GM12878 (cell line): ENCODE data around the gene GEMIN5.
A peak's percentile ranks its signal among the peaks of the same experiment; 100 is the strongest.

Experiments used
- FOXM1 ChIP-seq: IDR thresholded peaks from 2 replicates; pipeline ENCODE4 v1.6.1; 2012; ENCODE audit warnings: low read depth, mild to moderate bottlenecking, inconsistent platforms, low read length, moderate library complexity
- GABPA ChIP-seq: IDR thresholded peaks from 2 replicates; pipeline ENCODE4 v1.6.1; 2014; ENCODE audit warnings: antibody characterized with exemption, low read depth, mild to moderate bottlenecking, inconsistent platforms
- MLLT1 ChIP-seq: fragments of 450-650 bp; IDR thresholded peaks from 2 replicates; pipeline ENCODE4 v1.6.1; 2016; ENCODE audit warnings: mild to moderate bottlenecking
- POLR2A ChIP-seq: IDR thresholded peaks from 2 replicates; pipeline ENCODE4 v1.6.1; 2011; ENCODE audit warnings: low read depth, mild to moderate bottlenecking, low read length
- POLR2AphosphoS5 ChIP-seq: IDR thresholded peaks from 2 replicates; pipeline ENCODE4 v1.6.1; 2011; ENCODE audit warnings: mild to moderate bottlenecking, low read length, inconsistent platforms
- RFX5 ChIP-seq: IDR thresholded peaks from 2 replicates; pipeline ENCODE4 v1.6.1; 2011; ENCODE audit warnings: low read depth, low read length, improper control_type of control experiment
- YY1 ChIP-seq: IDR thresholded peaks from 2 replicates; pipeline ENCODE4 v1.6.1; 2011; ENCODE audit warnings: low read depth, mild to moderate bottlenecking, low read length
- TF ChIP-seq, protein P1 (sequence below), 3 experiments: IDR thresholded peaks in 2 of 3; conservative IDR thresholded peaks in 1 of 3; 2 replicates each; pipeline ENCODE4 v1.5.1; 2011; ENCODE audit warnings: low read depth in 3 of 3, low read length in 3 of 3, mild to moderate bottlenecking in 3 of 3, control low read depth in 2 of 3, moderate library complexity in 2 of 3, inconsistent platforms in 1 of 3, mixed read lengths in 1 of 3; ENCODE audit not compliant: control insufficient read depth in 2 of 3, insufficient read depth in 1 of 3; ENCODE audit errors: extremely low read depth in 1 of 3

DNA sequence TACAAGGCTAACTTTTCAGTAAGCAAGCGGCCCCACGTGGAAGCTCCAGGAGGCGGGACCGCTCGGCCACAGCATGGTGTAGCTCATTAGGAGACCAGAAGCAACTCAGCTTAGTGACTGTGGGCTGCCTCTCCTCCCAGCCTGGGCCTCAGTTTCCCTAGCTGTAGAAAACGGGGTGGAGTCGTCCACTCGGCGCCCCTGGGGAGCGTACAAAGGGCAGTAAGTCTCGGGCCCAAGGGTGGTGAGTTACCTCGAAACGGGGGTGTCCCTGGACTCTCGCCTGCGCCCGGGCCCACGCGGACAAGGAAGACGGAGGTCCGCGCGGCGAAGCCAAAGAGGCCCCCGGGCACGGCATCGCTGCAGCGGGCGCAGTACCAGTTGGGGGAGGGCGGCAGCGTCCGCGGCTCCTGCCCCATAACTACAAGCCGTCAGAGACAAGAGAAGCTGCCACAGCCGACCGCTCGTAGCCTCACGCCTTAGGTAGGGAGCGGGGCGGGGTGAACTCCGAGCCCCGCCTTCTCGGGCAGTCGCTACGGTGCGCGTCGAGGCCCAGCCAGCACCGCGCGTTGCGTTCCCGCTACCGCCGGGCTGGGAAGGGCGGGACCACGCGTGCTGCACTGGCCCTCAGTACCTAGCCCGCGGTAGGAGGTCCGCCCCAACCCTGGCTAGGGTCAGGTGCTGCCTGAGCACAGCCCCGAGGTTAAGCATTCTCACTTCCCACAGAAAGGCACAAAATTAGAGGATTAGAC lies at the start of gene GEMIN5:
- no peak for TF ChIP-seq RFX5
- peak; percentile 80 for TF ChIP-seq POLR2AphosphoS5
- TF ChIP-seq, protein P1, sequence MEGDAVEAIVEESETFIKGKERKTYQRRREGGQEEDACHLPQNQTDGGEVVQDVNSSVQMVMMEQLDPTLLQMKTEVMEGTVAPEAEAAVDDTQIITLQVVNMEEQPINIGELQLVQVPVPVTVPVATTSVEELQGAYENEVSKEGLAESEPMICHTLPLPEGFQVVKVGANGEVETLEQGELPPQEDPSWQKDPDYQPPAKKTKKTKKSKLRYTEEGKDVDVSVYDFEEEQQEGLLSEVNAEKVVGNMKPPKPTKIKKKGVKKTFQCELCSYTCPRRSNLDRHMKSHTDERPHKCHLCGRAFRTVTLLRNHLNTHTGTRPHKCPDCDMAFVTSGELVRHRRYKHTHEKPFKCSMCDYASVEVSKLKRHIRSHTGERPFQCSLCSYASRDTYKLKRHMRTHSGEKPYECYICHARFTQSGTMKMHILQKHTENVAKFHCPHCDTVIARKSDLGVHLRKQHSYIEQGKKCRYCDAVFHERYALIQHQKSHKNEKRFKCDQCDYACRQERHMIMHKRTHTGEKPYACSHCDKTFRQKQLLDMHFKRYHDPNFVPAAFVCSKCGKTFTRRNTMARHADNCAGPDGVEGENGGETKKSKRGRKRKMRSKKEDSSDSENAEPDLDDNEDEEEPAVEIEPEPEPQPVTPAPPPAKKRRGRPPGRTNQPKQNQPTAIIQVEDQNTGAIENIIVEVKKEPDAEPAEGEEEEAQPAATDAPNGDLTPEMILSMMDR (IDR thresholded peaks at IDR 0.05 in 2 of 3, conservative IDR thresholded peaks at IDR 0.05 in 1 of 3; ENCODE audit: control insufficient read depth in 2 of 3, extremely low read depth in 1 of 3, insufficient read depth in 1 of 3, low read depth in 3 of 3, low read length in 3 of 3), result no peak
- TF ChIP-seq YY1, result peak; percentile 73
- peak; percentile 88 for TF ChIP-seq POLR2A
- TF ChIP-seq GABPA, result no peak
- TF ChIP-seq FOXM1, result no peak
- no peak; the same call in 1 of the 2 replicates for TF ChIP-seq MLLT1
